ENCODE results near the gene PDPK1.
"Not testable (repeated sequence)": the region's sequence is repeated elsewhere in the genome, so short reads cannot be mapped to it uniquely, and the experiment has no call there.

The PDPK1 gene

GRCh38 chr16:2620870-2621269 lies 83.0 kb downstream of the PDPK1 start:
- DNase-seq = not testable (repeated sequence)

- DNase-seq = not testable (repeated sequence)
Measured at GRCh38 chr16:2621395-2621794, 83.6 kb downstream of the PDPK1 start.

- not testable (repeated sequence) for DNase-seq
Measured at GRCh38 chr16:2627075-2627474, 89.3 kb downstream of the PDPK1 start.

GRCh38 chr16:2631203-2631602 lies 93.4 kb downstream of the PDPK1 start:
- DNase-seq = not testable (repeated sequence)

- not testable (repeated sequence) for DNase-seq
Measured at GRCh38 chr16:2632291-2632690, 94.5 kb downstream of the PDPK1 start.

GRCh38 chr16:2639071-2639721 lies 101.4 kb downstream of the PDPK1 start:
- not testable (repeated sequence) for DNase-seq

GRCh38 chr16:2639722-2640072 lies 101.9 kb downstream of the PDPK1 start:
- not testable (repeated sequence) for DNase-seq

- not testable (repeated sequence) for DNase-seq
Measured at GRCh38 chr16:2642561-2642960, 104.7 kb downstream of the PDPK1 start.

GRCh38 chr16:2644754-2645453 lies 107.1 kb downstream of the PDPK1 start:
- DNase-seq = not testable (repeated sequence)

GRCh38 chr16:2651268-2651871 lies 113.5 kb downstream of the PDPK1 start:
- DNase-seq = not testable (repeated sequence)

Measured in NCI-H446 (cell line).